ENCODE data around the gene OCIAD1.
"Not testable (repeated sequence)": the region's sequence is repeated elsewhere in the genome, so short reads cannot be mapped to it uniquely, and the experiment has no call there.

DNA sequence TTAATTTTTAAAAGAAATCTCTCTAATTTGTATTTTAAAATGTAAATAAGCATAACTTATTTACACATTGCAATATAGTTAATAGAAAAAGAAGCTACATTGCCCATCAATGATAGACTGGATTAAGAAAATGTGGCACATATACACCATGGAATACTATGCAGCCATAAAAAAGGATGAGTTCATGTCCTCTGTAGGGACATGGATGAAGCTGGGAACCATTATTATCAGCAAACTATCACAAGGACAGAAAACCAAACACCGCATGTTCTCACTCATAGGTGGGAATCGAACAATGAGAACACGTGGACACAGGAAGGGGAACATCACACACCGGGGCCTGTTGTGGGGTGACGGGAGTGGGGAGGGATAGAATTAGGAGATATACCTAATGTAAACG is 17.9 kb downstream of the OCIAD1 start:
- TF ChIP-seq, protein P1, sequence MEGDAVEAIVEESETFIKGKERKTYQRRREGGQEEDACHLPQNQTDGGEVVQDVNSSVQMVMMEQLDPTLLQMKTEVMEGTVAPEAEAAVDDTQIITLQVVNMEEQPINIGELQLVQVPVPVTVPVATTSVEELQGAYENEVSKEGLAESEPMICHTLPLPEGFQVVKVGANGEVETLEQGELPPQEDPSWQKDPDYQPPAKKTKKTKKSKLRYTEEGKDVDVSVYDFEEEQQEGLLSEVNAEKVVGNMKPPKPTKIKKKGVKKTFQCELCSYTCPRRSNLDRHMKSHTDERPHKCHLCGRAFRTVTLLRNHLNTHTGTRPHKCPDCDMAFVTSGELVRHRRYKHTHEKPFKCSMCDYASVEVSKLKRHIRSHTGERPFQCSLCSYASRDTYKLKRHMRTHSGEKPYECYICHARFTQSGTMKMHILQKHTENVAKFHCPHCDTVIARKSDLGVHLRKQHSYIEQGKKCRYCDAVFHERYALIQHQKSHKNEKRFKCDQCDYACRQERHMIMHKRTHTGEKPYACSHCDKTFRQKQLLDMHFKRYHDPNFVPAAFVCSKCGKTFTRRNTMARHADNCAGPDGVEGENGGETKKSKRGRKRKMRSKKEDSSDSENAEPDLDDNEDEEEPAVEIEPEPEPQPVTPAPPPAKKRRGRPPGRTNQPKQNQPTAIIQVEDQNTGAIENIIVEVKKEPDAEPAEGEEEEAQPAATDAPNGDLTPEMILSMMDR (conservative IDR thresholded peaks at IDR 0.05; ENCODE audit: low read depth, low read length): not testable (repeated sequence)
- TF ChIP-seq EZH2 (IDR thresholded peaks at IDR 0.05; ENCODE audit: low read length, unreplicated experiment): not testable (repeated sequence)
